Lower leg skin (tissue), 4 donors: ENCODE data around the gene NPY1R. TPM values are rescaled to one million over a fixed set of nuclear protein-coding genes. Genes with fewer than 3 reads are reported as not detected.

ENCODE experiments used
- DNase-seq, 2 donors: peaks; one replicate each; pipeline ENCODE4 v3.0.0-alpha.2; 2019; ENCODE audit warnings: low spot score in 2 of 2
- H3K4me3 ChIP-seq: fragments of 200-600 bp; sonication (generic); 2 replicates; pipeline ENCODE4 v1.5.1; 2017; ENCODE audit warnings: mild to moderate bottlenecking, low read depth; ENCODE audit not compliant: poor library complexity, severe bottlenecking
- POLR2A ChIP-seq, 2 donors: fragments of 450-650 bp; IDR thresholded peaks; one replicate each; pipeline ENCODE4 v1.6.1; 2016 to 2017; ENCODE audit warnings: antibody characterized with exemption in 2 of 2, mild to moderate bottlenecking in 1 of 2, moderate library complexity in 1 of 2
- whole genome bisulfite sequencing, 2 donors: methylation state at CpG; one replicate each; pipeline ENCODE4 v1.1.5; 2018; 5-methylcytosine and 5-hydroxymethylcytosine counted together
- intact Hi-C: fragments of 100-400 bp; cut with DNase I; formaldehyde crosslinking; loops from one replicate; pipeline ENCODE4 v1.15.0; 2023; ENCODE audit warnings: low total_unique reads
- total RNA-seq, 4 donors: library from RNA; depleted of rRNA; stranded (reverse); fragments of >200 nt; gene quantifications; one replicate each; pipeline ENCODE4 v1.1.0, GENCODE V29; 2016
- TF ChIP-seq, protein P1 (sequence below), 3 donors: fragments of 450-650 bp; IDR thresholded peaks; one replicate each; pipeline ENCODE4 v1.5.1; 2016; ENCODE audit warnings: antibody characterized with exemption in 3 of 3, mild to moderate bottlenecking in 3 of 3, moderate library complexity in 2 of 3

Gene NPY1R
- total RNA-seq, 4 donors from 2014 or later: 12.1 to 31.5 (median 19.8) TPM

DNA sequence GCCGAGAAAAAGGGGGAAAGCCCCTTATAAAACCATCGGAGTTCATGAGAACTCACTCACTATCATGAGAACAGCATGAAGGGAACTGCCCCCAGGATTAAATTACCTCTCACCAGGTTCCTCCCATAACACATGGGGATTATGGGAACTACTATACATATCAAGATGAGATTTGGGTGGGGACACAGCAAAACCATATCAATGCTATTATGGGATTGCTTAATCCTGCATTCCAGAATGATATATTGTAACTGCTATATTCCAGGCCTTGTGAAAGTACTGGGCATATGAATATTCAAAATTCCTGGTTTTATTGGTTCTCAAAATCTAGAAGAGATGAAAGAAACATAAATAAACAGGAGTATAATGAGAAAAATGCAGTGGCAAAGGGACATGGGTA, 29.3 kb downstream of the NPY1R start:
- intact Hi-C loops: no loop called here
- no peak for TF ChIP-seq POLR2A (IDR thresholded peaks at IDR 0.05)
- TF ChIP-seq, protein P1, sequence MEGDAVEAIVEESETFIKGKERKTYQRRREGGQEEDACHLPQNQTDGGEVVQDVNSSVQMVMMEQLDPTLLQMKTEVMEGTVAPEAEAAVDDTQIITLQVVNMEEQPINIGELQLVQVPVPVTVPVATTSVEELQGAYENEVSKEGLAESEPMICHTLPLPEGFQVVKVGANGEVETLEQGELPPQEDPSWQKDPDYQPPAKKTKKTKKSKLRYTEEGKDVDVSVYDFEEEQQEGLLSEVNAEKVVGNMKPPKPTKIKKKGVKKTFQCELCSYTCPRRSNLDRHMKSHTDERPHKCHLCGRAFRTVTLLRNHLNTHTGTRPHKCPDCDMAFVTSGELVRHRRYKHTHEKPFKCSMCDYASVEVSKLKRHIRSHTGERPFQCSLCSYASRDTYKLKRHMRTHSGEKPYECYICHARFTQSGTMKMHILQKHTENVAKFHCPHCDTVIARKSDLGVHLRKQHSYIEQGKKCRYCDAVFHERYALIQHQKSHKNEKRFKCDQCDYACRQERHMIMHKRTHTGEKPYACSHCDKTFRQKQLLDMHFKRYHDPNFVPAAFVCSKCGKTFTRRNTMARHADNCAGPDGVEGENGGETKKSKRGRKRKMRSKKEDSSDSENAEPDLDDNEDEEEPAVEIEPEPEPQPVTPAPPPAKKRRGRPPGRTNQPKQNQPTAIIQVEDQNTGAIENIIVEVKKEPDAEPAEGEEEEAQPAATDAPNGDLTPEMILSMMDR (IDR thresholded peaks at IDR 0.05): no peak
- no peak for DNase-seq
- 84 to 93% methylated on average over 2 of the region's 2 CpGs for WGBS, 2 donors
- no peak overlapping the region for H3K4me3 ChIP-seq

DNA sequence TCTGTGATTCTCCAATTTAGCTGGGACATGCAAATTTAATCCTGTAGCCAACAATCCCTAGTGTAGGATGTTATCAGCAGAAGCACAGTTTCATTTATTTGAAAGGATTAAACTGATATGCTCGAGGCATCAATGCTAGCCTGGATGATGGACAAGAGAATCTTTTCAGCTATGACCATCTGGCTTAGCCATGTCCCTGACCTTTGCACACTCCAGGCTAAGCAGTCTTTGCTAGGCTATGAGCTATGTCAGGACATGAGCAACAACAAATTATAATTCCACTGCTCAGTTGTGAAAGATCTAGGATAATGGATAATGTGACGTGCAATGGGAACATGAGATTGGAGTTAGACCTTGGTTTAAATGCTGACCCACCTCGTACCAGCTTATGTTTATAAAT, 32.0 kb downstream of the NPY1R start:
- 74 to 79% methylated on average over 3 of the region's 3 CpGs for WGBS, 2 donors
- DNase-seq: no peak
- TF ChIP-seq, protein P1 (IDR thresholded peaks at IDR 0.05): no peak
- no peak for TF ChIP-seq POLR2A (IDR thresholded peaks at IDR 0.05)
- H3K4me3 ChIP-seq: no peak overlapping the region
- intact Hi-C loops: no loop called here

DNA sequence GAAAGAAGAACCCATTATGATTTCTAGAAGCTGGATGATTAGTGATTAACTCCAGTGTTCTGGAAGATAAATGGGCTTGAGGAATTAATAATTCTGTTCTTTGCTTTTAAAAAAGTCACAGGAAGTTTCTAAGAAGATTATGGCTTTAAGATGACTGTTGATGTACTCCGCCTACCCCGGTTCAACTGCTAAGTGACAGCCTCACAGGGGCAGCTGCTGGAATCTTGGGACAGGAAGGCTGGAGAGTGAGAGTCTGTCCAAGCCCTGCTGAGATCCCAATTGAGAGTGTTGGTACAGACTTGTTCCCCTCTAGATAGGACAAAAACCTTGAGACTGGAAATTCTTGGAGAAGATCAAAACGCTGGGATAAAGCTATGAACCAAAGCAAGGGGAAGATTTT, 37.3 kb downstream of the NPY1R start:
- no peak for DNase-seq
- no peak overlapping the region for H3K4me3 ChIP-seq
- WGBS, 2 donors: 72 to 80% methylated on average over 3 of the region's 3 CpGs
- no peak for TF ChIP-seq POLR2A (IDR thresholded peaks at IDR 0.05)
- TF ChIP-seq, protein P1 (IDR thresholded peaks at IDR 0.05): no peak
- intact Hi-C loops: no loop called here

DNA sequence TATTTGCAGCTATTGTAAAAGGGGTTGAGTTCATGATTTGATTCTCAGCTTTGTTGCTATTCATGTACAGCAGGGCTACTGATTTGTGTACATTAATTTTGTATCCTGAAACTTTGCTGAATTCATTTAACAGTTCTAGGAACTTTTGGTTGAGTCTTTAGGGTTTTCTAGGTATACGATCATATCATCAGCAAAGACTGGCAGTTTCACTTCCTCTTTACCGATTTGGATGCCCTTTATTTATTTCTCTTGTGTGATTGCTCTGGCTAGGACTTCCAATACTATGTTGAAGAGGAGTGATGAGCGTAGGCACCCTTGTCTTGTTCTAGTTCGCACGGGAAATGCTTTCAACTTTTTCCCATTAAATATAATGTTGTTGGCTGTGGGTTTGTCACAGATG, 48.1 kb downstream of the NPY1R start:
- intact Hi-C loops: no loop called here
- TF ChIP-seq, protein P1 (IDR thresholded peaks at IDR 0.05): no peak
- no peak for TF ChIP-seq POLR2A (IDR thresholded peaks at IDR 0.05)
- no peak overlapping the region for H3K4me3 ChIP-seq
- no peak for DNase-seq
- WGBS, 2 donors: 76 to 79% methylated on average over 5 of the region's 5 CpGs

DNA sequence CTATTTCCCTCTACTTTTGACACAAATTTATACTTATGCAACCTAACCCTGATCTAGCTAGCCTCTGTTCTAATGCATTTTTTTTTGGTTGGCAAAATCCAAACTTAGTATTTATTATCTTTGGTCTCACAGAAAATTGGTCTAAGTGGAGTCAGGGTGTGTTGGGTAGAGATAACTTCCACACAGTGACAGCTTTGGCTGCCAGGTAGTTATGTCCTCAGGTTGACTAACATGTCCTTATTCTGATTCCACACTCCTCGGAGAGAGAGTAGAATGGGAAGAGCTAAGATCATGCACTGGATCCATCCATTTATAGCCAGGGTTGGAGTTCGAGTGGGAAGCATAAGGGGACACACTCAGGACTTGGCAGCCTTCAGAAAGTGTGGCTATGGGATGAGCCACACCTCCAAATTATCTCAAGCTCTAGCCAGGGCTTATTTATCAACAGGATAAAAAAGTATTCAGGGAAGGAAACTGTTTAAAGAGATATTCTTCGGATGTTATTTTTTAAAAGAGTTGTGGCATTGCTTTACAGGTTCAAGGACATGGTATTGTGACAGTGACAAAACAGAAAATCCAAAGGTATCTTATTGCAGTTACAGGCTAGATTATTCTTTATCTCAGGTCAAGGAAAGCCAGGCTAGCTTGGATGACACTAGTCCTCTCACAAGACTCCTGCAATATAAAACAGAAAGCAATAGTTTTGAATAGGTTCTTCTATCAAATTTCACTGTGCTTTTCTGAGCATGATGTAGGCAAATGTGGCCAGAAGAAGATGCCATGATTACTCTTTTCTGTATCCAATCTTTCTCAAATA, 51.5 kb downstream of the NPY1R start:
- no peak overlapping the region for H3K4me3 ChIP-seq
- no peak for DNase-seq
- no peak for TF ChIP-seq POLR2A (IDR thresholded peaks at IDR 0.05)
- TF ChIP-seq, protein P1 (IDR thresholded peaks at IDR 0.05): no peak
- intact Hi-C loops: no loop called here
- WGBS, 2 donors: 39 to 51% methylated on average over 3 of the region's 3 CpGs

- no peak overlapping the region for H3K4me3 ChIP-seq
- intact Hi-C loops: no loop called here
- DNase-seq: no peak
- WGBS, 2 donors: 72 to 75% methylated on average over 5 of the region's 5 CpGs
- TF ChIP-seq, protein P1 (IDR thresholded peaks at IDR 0.05): no peak
- TF ChIP-seq POLR2A (IDR thresholded peaks at IDR 0.05): no peak
These were observed 52.7 kb downstream of the NPY1R start for GRCh38 chr4:163279713-163280112.
